ENCODE measurements around the gene PRICKLE4. TPM values are rescaled to one million over a fixed set of nuclear protein-coding genes. Genes with fewer than 3 reads are reported as not detected.

The PRICKLE4 gene
- total and polyA plus RNA-seq, 2 experiments from 2014 or later = 0.48 to 0.66 TPM

GRCh38 chr6:41836022-41836659 is 55.6 kb downstream of the PRICKLE4 start:
- Mint-ChIP-seq H3K4me3 (no peak overlapping the region), H3K27me3 (ENCODE audit: insufficient read depth, low read depth, poor library complexity) (no peaks in the 10 kb centered on the region), H3K27ac (no peak overlapping the region), H3K36me3 (ENCODE audit: low read depth) (no peaks in the 10 kb centered on the region), H3K9me3 (no peaks in the 10 kb centered on the region), H3K4me1 (no peaks in the 10 kb centered on the region)
- H2AFZ ChIP-seq = no peak overlapping the region
- peaks cover 26% of the 10 kb centered on the region for H4K20me1 ChIP-seq (replicated peaks; ENCODE audit: insufficient read depth)
- no peak overlapping the region for H3K27ac ChIP-seq (ENCODE audit: low read depth)
- H3F3A ChIP-seq (replicated peaks; ENCODE audit: low read depth) = no peaks in the 10 kb centered on the region
- H3K4me2 ChIP-seq = no peak overlapping the region
- TF ChIP-seq NANOG (IDR thresholded peaks at IDR 0.05; ENCODE audit: borderline replicate concordance) (no peak), CREB1 (CRISPR knock-in tag; IDR thresholded peaks at IDR 0.05; ENCODE audit: low read depth) (no peak), JUNB (IDR thresholded peaks at IDR 0.05; ENCODE audit: unreplicated experiment) (no peak), STAT1 (IDR thresholded peaks at IDR 0.05; ENCODE audit: unreplicated experiment) (no peak), EZH2 (IDR thresholded peaks at IDR 0.05; ENCODE audit: low read depth, unreplicated experiment) (no peak), REST (IDR thresholded peaks at IDR 0.05; ENCODE audit: unreplicated experiment) (no peak)
- TF ChIP-seq, protein P1, sequence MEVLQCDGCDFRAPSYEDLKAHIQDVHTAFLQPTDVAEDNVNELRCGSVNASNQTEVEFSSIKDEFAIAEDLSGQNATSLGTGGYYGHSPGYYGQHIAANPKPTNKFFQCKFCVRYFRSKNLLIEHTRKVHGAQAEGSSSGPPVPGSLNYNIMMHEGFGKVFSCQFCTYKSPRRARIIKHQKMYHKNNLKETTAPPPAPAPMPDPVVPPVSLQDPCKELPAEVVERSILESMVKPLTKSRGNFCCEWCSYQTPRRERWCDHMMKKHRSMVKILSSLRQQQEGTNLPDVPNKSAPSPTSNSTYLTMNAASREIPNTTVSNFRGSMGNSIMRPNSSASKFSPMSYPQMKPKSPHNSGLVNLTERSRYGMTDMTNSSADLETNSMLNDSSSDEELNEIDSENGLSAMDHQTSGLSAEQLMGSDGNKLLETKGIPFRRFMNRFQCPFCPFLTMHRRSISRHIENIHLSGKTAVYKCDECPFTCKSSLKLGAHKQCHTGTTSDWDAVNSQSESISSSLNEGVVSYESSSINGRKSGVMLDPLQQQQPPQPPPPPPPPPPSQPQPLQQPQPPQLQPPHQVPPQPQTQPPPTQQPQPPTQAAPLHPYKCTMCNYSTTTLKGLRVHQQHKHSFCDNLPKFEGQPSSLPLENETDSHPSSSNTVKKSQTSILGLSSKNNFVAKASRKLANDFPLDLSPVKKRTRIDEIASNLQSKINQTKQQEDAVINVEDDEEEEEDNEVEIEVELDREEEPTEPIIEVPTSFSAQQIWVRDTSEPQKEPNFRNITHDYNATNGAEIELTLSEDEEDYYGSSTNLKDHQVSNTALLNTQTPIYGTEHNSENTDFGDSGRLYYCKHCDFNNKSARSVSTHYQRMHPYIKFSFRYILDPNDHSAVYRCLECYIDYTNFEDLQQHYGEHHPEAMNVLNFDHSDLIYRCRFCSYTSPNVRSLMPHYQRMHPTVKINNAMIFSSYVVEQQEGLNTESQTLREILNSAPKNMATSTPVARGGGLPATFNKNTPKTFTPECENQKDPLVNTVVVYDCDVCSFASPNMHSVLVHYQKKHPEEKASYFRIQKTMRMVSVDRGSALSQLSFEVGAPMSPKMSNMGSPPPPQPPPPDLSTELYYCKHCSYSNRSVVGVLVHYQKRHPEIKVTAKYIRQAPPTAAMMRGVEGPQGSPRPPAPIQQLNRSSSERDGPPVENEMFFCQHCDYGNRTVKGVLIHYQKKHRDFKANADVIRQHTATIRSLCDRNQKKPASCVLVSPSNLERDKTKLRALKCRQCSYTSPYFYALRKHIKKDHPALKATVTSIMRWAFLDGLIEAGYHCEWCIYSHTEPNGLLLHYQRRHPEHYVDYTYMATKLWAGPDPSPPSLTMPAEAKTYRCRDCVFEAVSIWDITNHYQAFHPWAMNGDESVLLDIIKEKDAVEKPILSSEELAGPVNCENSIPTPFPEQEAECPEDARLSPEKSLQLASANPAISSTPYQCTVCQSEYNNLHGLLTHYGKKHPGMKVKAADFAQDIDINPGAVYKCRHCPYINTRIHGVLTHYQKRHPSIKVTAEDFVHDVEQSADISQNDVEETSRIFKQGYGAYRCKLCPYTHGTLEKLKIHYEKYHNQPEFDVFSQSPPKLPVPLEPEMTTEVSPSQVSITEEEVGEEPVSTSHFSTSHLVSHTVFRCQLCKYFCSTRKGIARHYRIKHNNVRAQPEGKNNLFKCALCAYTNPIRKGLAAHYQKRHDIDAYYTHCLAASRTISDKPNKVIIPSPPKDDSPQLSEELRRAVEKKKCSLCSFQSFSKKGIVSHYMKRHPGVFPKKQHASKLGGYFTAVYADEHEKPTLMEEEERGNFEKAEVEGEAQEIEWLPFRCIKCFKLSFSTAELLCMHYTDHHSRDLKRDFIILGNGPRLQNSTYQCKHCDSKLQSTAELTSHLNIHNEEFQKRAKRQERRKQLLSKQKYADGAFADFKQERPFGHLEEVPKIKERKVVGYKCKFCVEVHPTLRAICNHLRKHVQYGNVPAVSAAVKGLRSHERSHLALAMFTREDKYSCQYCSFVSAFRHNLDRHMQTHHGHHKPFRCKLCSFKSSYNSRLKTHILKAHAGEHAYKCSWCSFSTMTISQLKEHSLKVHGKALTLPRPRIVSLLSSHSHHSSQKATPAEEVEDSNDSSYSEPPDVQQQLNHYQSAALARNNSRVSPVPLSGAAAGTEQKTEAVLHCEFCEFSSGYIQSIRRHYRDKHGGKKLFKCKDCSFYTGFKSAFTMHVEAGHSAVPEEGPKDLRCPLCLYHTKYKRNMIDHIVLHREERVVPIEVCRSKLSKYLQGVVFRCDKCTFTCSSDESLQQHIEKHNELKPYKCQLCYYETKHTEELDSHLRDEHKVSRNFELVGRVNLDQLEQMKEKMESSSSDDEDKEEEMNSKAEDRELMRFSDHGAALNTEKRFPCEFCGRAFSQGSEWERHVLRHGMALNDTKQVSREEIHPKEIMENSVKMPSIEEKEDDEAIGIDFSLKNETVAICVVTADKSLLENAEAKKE (CRISPR knock-in tag; IDR thresholded peaks at IDR 0.05) = no peak
- TF ChIP-seq, protein P2, sequence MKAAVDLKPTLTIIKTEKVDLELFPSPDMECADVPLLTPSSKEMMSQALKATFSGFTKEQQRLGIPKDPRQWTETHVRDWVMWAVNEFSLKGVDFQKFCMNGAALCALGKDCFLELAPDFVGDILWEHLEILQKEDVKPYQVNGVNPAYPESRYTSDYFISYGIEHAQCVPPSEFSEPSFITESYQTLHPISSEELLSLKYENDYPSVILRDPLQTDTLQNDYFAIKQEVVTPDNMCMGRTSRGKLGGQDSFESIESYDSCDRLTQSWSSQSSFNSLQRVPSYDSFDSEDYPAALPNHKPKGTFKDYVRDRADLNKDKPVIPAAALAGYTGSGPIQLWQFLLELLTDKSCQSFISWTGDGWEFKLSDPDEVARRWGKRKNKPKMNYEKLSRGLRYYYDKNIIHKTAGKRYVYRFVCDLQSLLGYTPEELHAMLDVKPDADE (IDR thresholded peaks at IDR 0.05) = no peak
- ATAC-seq (no peak), DNase-seq (ENCODE audit: low spot score) (no peak)
- H3K9me2 ChIP-seq (ENCODE audit: insufficient read depth) = no peaks in the 10 kb centered on the region
- H3K4me3 ChIP-seq = no peak overlapping the region
- H3K27me3 ChIP-seq (ENCODE audit: insufficient read depth) = no peaks in the 10 kb centered on the region
- H3K36me3 ChIP-seq (ENCODE audit: insufficient read depth) = no peaks in the 10 kb centered on the region
- no peaks in the 10 kb centered on the region for H3K4me1 ChIP-seq (ENCODE audit: insufficient read depth)
- H3K79me2 ChIP-seq (replicated peaks; ENCODE audit: insufficient read depth) = 0 out of 2 replicates have a peak, but pooled peaks cover 7% of the 10 kb centered on the region

Measured in GM23338 (cell line).